ENCODE data around the gene IFNGR2.
"Not testable (repeated sequence)": the region's sequence is repeated elsewhere in the genome, so short reads cannot be mapped to it uniquely, and the experiment has no call there.

IFNGR2 gene, protein sequence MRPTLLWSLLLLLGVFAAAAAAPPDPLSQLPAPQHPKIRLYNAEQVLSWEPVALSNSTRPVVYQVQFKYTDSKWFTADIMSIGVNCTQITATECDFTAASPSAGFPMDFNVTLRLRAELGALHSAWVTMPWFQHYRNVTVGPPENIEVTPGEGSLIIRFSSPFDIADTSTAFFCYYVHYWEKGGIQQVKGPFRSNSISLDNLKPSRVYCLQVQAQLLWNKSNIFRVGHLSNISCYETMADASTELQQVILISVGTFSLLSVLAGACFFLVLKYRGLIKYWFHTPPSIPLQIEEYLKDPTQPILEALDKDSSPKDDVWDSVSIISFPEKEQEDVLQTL

DNA sequence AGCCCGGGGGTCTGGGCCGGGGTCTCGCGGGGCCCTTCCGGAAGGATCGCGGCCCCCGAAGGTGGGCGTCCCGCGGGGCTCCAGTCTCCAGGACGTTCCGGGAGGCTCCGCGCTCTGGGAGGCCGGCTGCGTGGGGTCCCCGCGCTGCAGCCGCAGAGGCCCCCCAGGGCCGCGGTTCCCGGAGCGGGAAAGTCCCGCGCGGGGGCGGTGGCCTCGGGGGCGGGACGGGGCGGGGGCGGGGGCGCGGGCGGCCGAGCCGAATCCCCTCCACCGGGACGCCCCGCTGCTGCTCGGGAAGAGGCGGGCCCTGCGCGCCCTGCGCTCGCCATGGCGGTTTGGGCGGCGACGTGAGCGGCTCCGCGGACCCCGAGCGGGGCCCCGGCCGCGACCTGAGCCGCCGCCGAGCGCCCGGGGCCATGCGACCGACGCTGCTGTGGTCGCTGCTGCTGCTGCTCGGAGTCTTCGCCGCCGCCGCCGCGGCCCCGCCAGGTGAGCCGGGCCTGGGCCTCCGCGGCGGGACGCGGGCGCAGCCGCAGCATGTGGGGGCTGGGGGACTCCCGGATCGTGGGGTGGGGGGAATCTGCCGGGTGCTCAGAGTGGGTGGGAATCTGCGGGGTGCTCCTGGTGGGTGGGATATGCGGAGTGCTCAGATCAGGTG is at the start of gene IFNGR2:
TSS of gene IFNGR2 (plus strand) at position 286 of the 658 bp plus-strand sequence. CDS start at position 417, 131 bp downstream.
- no peak for DNase-seq

DNA sequence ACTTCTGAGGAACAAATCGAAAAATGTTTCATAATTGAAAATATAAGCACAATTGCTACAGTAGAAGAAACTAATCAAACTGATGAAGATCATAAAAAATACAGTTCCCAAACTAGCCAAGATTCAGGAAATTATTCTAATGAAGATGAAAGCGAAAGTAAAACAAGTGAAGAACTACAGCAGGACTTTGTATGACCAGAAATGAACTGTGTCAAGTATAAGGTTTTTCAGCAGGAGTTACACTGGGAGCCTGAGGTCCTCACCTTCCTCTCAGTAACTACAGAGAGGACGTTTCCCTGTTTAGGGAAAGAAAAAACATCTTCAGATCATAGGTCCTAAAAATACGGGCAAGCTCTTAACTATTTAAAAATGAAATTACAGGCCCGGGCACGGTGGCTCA is 47.9 kb upstream of the IFNGR2 start:
- DNase-seq = no peak

DNA sequence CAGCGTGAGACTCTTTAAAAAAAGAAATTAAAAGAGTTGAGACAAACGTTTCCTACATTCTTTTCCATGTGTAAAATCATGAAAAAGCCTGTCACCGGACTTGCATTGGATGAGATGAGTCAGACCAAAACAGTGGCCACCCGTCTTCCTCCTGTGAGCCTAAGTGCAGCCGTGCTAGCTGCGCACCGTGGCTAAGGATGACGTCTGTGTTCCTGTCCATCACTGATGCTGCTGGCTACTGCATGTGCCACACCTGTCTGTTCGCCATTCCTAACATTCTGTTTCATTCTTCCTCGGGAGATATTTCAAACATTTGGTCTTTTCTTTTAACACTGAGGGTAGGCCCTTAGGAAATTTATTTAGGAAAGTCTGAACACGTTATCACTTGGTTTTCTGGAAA is 47.2 kb upstream of the IFNGR2 start:
- no peak for DNase-seq

DNA sequence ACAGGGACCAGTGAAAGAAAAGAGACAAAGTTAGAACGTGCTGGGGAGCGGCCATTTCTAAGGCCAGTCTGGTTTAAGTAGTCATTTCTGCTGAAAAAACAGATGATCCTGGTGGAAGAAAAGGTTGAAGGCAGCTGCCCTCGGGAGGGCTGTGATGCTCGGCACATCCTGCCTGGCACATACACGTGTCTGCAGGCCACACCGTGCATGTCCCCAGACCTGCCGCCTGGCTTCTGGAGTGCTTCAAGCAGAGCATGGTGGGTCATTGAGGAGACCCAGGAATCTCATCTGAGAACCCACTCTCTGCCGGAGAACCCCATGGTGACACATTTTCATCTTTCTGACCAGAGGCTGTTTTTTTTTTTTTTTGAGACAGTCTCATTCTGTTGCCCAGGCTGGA is 46.0 kb upstream of the IFNGR2 start:
- no peak for DNase-seq

DNA sequence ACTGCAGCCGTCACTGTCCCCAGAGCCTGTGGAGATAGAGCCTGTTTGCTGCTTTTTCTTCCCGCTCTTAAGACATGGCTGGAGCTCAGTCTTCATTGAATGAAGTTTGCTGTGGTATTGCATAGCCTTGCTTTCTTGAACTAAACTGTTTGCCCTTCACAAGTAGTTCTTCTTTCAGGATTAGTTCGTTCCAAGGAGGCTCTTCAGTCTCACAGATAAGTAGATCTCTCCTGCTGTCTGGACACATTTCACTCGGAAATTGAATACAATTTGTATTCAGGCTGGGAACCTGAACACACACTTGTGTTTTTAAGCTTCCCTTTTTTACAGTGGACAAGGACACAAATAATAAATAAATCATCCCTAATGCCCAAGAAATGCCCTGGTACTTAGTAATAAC is 43.8 kb upstream of the IFNGR2 start:
- no peak for DNase-seq

DNA sequence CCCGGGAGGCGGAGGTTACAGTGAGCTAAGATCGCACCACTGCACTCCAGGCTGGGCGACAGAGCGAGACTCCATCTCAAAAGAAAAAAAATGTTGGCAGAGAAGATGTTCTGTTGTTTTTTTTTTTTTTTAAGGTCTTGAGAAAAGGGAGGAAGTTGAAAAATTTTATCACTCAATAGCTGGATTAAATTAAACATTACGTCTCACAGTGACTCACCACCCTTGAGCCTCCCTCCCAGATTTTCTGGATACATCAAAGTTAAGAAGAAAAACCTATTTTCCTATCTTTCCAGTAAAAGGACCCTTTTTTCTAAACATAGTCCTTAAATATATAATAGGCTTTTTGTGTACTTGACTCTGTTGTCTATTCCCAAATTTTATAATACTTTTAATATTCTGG is 42.9 kb upstream of the IFNGR2 start:
- no peak for DNase-seq

DNA sequence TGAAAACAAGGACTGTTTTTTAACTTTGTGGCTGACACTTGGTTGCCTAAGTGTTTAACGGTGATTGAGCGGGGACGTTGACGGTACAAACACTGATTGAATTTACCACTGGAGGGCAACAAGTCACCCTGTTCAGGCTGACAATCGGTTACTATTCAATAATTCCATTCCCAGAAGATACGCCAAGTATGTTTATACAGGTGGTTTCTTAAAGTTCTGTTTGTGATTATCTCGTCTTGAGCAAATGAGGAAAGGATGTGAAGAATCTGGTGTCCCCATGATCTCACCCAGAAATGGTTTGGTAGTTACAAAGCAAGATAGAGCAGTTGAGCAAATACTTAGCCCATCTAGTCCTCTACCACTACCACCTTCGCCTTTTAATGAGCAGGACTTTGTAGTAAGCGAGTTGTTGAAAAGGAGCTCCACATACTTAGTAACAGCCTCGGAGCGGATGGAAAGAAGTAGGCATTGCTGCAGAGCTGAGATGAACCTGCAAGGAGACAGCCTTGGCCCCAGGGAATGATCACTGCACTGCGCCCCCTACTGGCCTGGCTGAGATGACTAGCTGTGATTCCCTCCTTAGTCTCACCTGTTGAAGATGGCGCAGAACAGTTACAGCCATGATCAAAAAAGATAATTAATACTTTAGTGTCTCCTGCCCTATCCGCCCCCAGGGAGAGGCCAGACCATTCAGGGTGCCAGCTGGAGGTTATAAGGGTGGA is 42.2 kb upstream of the IFNGR2 start:
- DNase-seq = no peak

DNA sequence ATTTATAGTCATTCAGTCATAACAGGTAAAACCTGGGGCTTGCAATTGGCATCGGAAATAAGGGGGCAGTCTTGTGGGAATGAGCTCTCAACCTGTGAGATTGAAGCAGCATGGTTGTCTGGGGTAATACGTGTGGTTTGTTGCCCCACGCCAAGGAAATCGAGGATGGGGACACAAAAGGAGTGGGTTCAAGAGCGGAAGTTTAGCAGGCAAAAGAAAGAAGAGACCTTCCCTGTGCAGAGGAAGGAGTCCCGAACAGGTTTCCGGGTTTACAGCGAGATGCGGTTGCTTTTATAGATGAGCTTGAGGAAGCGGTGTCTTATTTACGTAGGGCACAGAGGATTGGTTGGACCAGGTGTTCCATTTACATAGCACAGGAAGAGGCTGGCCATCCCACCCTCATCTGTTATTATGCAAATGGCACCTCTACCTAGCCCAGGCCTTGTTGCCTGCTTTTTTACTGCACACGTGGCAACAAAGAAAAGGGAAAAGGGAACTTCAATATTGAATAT is 41.1 kb upstream of the IFNGR2 start:
- DNase-seq = no peak

DNA sequence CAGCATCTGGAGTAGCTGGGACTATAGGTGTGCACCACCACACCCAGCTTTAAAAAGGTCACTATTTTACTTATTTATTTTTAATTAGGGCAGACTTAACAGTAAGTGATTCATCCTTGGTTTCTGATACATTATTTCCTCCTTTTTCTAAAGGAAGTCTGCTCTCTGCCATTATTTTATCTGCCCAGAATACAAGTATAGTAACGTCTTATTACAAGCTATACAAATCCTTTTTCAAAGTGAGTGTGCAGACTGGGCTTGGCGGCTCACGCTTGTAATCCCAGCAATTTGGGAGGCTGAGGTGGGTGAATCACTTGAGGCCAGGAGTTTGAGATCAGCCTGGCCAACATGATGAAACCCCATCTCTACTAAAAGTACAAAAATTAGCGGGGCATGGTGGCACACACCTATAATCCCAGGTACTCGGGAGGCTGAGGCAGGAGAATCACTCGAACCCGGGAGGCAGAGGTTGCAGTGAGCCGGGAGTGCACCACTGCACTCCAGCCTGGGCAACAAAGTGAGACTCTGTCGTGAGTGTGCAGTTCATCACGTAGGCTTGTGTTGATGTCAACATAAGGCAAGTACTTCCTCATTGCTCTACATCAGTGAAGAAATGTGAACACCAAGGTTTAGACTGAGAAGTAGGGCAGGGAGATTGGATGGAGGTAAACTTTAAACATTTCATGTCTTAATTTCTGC is 39.2 kb upstream of the IFNGR2 start:
- not testable (repeated sequence) for DNase-seq

DNA sequence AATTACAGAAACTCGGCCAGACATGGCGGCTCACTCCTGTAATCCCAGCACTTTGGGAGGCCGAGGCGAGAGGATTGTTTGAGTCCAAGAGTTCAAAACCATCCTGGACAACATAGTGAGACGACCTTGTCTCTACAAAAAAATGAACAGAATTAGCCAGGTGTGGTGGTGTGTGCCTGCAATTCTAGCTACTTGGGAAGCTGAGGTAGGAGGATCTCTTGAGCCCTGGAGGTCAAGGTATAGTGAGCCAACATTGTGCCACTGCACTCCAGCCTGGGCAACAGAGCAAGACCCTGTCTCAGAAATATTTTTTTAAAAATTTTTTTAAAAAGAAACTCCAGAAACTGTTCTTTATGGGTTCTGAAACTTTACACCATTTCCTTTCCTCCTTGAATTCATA is 38.4 kb upstream of the IFNGR2 start:
- no peak for DNase-seq

DNA sequence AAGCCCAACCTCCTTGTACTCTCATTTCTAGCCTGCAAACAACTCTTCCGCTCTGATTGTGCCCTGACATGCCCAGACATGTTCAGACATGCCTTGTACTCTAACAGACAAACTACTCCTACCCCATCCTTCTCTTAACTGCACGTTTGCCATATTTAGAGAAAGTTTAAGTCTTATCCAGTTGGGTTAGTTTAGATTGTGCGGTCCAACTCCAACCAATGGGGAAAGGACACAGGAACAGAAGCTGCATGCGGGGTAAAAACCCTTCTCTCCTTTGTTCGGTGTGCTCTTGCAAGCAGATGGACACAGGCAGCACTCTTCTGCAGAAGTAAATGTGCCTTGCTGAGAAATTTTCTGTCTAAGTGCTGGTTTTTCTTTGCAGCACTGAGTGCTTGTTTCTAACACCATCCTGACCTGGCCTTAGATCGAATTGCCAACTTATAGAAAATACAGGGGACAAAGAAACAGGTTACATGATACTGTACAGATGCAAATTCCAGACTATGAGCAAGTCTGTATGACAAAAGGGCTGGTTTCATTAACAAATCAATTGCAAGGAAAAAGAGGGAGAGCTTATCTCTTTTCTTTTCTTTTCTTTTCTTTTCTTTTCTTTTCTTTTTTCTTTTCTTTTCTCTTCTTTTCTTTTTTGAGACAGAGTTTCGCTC is 35.8 kb upstream of the IFNGR2 start:
- no peak for DNase-seq

DNA sequence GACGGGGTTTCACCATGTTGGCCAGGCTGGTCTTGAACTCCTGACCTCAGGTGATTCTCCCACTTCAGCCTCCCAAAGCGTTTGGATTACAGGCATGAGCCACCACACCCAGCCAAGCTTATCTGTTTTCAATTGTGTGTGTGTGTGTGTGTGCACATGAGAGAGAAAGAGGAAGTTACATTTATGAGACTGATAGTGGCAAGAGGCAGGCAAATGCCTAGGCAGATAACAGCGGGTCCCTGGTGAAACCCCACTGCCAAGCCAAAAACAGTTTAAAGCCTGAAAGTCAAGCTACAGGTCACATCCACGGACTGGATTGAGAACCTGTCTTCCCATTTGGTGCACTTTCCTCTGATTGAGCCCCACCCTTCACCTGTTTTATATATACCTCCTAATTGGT is 35.1 kb upstream of the IFNGR2 start:
- DNase-seq = no peak

DNA sequence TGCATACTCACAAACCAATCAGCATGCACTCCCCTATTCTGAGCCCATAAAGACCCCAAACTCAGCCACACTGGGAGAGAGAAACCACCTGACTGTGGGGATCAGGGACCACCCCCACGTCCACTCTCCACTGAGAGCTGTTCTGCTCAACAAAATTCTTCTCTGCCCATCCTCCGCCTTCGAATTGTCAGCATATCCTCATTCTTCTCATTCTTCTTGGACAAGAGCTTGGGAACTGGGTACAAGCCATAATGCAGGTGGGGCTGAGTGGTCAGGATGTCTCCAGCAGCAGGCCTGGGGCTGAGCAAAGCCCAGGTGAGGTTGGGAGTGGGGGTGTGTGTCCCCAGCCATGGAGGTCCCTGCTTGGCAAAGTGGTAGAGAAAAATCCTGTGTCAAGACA is 34.6 kb upstream of the IFNGR2 start:
- no peak for DNase-seq

DNA sequence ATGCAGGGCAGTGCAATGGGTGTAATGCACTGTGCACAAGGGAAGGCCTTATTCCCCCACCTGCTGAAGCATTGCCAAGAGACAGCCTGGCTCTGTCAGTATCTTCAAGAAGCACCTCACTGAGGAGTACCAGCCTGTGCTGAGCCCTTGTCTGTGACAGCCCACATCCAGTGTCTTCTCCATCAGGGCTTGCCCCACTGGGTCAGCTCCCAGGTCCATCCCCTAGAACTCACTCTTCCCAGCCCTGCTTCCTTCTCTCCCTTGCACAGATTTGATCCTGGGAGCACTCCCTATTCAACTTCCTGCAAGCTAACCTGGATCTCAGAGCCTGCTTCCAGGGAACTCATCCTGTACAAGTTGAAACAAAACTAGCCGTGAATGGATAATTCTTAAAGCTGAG is 33.6 kb upstream of the IFNGR2 start:
- no peak for DNase-seq

DNA sequence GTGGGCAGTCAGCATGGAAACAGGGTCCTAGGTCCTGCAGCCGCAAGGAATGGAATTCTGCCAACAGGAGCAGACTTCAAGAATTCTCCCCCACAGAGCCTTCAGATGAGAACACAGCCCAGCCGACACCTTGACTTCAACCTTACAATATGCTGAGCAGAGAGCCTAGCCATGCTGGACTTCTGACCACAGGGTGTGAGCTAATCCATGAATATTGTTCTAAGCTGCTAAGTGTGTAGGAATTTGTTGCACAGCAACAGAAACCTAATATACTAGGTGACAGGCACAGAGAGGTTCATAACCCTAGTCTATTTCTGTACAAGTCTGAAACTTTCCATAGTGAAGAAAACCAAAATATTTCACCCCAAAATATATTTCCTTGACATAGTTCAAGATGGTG is 32.9 kb upstream of the IFNGR2 start:
- DNase-seq = no peak

DNA sequence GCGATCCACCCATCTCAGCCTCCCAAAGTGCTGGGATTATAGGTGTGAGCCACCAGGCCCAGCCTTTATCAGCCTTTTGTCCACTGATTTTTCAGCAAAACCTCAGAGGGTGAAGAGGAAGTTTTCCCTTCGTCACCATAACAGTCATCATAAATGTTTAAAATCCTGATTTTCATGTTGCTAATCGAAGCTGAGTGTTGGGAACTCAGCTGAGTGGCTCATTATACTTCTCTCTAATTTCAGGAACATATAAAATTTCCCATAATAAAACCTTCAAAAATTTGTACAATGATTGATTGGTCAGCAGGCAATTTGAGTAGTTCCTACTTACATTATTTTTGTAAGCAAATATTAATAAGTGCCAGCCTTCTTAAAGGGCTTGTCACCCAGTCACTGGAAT is 31.8 kb upstream of the IFNGR2 start:
- no peak for DNase-seq

DNA sequence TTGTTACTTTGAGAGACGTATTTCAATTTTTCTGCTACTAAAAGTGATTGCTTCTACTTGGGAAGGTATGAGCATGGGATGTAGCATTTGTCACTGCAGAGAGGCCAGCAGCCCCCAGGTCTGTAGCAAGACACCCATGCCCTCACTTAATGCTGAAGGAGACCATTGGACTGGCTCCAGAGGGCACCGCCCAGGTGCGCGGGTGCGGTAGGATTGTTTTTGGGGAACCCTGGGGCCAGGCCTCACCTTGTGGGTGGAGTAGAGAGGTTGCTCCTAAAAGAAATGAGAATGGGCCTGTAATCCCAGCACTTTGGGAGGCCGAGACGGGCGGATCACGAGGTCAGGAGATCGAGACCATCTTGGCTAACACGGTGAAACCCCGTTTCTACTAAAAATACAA is 30.6 kb upstream of the IFNGR2 start:
- DNase-seq = no peak

DNA sequence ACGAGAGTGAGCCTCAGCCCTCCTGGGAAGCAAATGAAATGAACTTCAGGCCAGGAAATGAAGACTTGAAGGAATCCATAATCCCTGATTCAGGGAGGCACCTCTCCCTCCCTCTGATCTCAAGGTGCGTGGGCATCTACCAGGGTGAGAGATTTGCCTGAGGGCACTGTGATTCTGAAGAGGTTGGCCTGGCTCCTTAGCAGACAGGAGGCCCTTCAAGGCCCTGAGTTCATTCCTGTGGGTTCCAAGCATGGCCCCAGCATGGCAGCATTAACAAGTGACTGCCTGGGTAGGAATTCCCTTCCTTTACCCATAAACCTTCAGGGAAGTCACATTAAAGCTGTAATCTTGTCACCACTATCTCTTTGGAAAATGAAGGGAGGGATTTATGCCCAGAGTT is 29.8 kb upstream of the IFNGR2 start:
- no peak for DNase-seq

DNA sequence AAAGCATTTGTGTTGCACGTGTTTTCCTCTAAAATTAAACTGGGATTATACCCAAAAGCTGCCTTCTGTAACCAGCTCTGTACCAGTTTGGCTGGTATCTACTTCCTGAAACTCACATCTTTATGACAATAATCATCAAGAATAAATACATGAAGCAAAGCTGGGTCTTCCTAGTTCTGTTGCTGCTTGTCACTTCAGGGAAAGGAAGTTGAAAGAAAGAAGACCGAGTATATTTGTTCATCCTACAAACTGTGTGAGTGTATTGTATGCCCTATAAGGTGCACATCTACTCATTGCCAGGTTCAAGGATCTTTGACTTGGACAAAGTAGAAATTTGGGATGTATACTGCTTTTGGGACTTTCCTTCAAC is 29.1 kb upstream of the IFNGR2 start:
- DNase-seq = no peak

DNA sequence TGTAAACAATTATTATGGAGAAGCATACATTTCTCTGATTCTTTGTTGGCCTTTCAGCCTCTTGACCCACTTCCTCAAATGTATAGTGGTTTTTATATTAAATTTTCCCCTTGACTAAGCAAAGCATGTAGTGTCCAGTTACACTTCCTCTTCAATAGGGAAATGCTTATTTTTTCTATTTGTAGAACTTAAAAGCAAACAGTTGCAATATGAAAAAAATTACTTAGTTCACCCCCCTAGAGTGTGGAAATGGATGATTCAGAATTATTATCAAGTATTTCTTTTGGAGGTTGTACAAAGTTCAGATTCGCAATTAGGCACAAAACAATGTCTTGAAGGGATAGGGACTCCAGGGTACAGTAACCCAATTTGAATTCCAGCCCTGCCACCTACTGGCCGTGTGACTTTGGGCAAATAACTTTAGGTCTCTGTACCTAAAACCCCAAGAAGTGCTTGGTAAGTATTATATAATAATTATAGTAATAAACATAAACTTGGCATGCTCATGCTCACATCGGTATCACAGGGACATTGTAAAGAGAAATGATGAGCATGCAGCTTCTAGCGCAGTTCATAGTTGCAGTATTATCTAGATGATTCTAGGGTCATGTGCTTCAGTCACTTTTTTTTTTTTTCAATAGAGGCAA is 28.6 kb upstream of the IFNGR2 start:
- DNase-seq = no peak

DNA sequence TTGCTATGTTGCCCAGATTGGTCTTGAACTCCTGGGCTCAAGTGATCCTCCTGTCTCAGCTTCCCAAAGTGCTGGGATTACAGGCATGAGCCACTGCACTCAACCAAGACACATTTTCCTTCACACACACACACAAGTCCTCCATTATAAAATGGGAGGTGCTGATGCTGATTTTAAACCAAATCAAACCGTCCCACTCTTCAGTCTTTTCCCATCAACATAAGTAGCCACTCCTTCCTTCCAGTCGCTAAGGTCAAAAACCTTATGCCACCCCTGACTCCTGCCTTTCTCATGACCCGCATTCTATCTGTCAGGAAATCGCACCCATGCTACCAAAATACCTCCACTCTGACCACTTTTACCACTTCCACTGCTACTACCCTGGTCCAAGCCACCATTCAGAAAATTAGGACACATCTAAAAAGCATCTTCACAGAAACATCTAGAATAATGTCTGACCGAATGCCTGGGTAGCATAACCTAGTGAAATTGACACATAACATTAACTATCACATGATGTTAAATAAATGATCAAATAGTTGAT is 28.0 kb upstream of the IFNGR2 start:
- no peak for DNase-seq
